IMR-90 (cell line): ENCODE data around the gene PCIF1. TPM values are rescaled to one million over a fixed set of nuclear protein-coding genes. Genes with fewer than 3 reads are reported as not detected.

Experiments
- ATAC-seq: fragments of 200-7000 bp; cut with Tn5 transposase; 2 replicates; pipeline ENCODE4 v1.9.1; 2020; ENCODE audit warnings: low read depth, mild to moderate bottlenecking, moderate library complexity
- BruUV-seq: library from RNA; stranded (reverse); fragments of 400-500 nt; replicated peaks from 2 replicates; lab custom pipeline; 2021; lab: Mats Ljungman, UMichigan
- CTCF ChIA-PET: fragments of 300-600 bp; formaldehyde crosslinking; extraction: SDS; loops from one replicate; lab custom pipeline; 2021; ENCODE audit warnings: antibody characterized with exemption; lab: Yijun Ruan, JAX
- POLR2A ChIA-PET: fragments of 300-600 bp; sonication (Branson Sonifier 250); formaldehyde crosslinking; loops from one replicate; lab custom pipeline; 2022; ENCODE audit warnings: antibody characterized with exemption; ENCODE audit not compliant: unreplicated experiment; lab: Charles Lee
- DNase-seq: peaks from one replicate; pipeline ENCODE4 v3.0.0; 2013
- H2AFZ ChIP-seq: replicated peaks from 2 replicates; pipeline ENCODE3; 2013; ENCODE audit warnings: low read length, mild to moderate bottlenecking; ENCODE audit not compliant: poor library complexity
- H2AK5ac ChIP-seq: 2 replicates; pipeline ENCODE4 v1.6.1; 2013; ENCODE audit warnings: low read depth, low read length, inconsistent platforms
- H2AK9ac ChIP-seq: replicated peaks from 2 replicates; pipeline ENCODE3; 2013; ENCODE audit warnings: mild to moderate bottlenecking, low read depth, low read length, moderate library complexity; ENCODE audit not compliant: poor library complexity
- H2BK120ac ChIP-seq: 2 replicates; pipeline ENCODE4 v1.6.1; 2013; ENCODE audit warnings: low read depth, low read length, inconsistent platforms
- H2BK15ac ChIP-seq: 3 replicates; pipeline ENCODE4 v1.6.1; 2013; ENCODE audit warnings: low read depth, low read length, inconsistent platforms
- H2BK20ac ChIP-seq: 2 replicates; pipeline ENCODE4 v1.6.1; 2013; ENCODE audit warnings: low read depth, mild to moderate bottlenecking, inconsistent platforms, low read length, moderate library complexity
- H2BK5ac ChIP-seq: 2 replicates; pipeline ENCODE4 v1.6.1; 2013; ENCODE audit warnings: mild to moderate bottlenecking, low read depth, low read length, inconsistent platforms; ENCODE audit not compliant: poor library complexity, severe bottlenecking
- H3K14ac ChIP-seq: replicated peaks from 2 replicates; pipeline ENCODE4 v1.6.1; 2013; ENCODE audit warnings: low read depth, low read length, inconsistent platforms
- H3K18ac ChIP-seq: 2 replicates; pipeline ENCODE4 v1.6.1; 2013; ENCODE audit warnings: low read depth, low read length, control low read depth
- H3K23ac ChIP-seq: 2 replicates; pipeline ENCODE4 v1.6.1; 2013; ENCODE audit warnings: low read depth, low read length, inconsistent platforms
- H3K27ac ChIP-seq: 2 replicates; pipeline ENCODE4 v1.5.1; 2013; ENCODE audit warnings: mild to moderate bottlenecking, control low read depth, low read length; ENCODE audit not compliant: insufficient read depth
- H3K27me3 ChIP-seq: 2 replicates; pipeline ENCODE4 v1.6.1; 2013; ENCODE audit warnings: low read length; ENCODE audit not compliant: control insufficient read depth, insufficient read depth
- H3K36me3 ChIP-seq: 2 replicates; pipeline ENCODE4 v1.6.1; 2013; ENCODE audit warnings: low read length, mixed read lengths; ENCODE audit not compliant: control insufficient read depth, insufficient read depth
- H3K4ac ChIP-seq: 2 replicates; pipeline ENCODE4 v1.6.1; 2013; ENCODE audit warnings: low read depth, low read length, inconsistent platforms
- H3K4me1 ChIP-seq: 2 replicates; pipeline ENCODE4 v1.6.1; 2013; ENCODE audit warnings: low read length, mixed read lengths; ENCODE audit not compliant: control insufficient read depth, insufficient read depth
- H3K4me2 ChIP-seq: 2 replicates; pipeline ENCODE4 v1.6.1; 2013; ENCODE audit warnings: low read depth, mild to moderate bottlenecking, control low read depth, low read length, moderate library complexity
- H3K4me3 ChIP-seq: 2 replicates; pipeline ENCODE4 v1.5.1; 2013; ENCODE audit warnings: low read depth, mild to moderate bottlenecking, control low read depth, low read length, moderate library complexity; ENCODE audit not compliant: insufficient read depth
- H3K56ac ChIP-seq: 2 replicates; pipeline ENCODE4 v1.6.1; 2013; ENCODE audit warnings: low read length, inconsistent platforms; ENCODE audit not compliant: insufficient read depth; ENCODE audit errors: extremely low read depth
- H3K79me1 ChIP-seq, 2 experiments: 2 replicates each; pipeline ENCODE4 v1.6.1; 2013; ENCODE audit warnings: low read length in 2 of 2, inconsistent platforms in 1 of 2, low read depth in 1 of 2
- H3K9ac ChIP-seq: 2 replicates; pipeline ENCODE4 v1.6.1; 2013; ENCODE audit warnings: low read depth, low read length, control low read depth
- H3K9me1 ChIP-seq: 2 replicates; pipeline ENCODE4 v1.6.1; 2013; ENCODE audit warnings: low read length, inconsistent platforms; ENCODE audit not compliant: insufficient read depth
- H3K9me3 ChIP-seq: 2 replicates; pipeline ENCODE4 v1.6.1; 2013; ENCODE audit warnings: low read length; ENCODE audit not compliant: control insufficient read depth, insufficient read depth
- H4K20me1 ChIP-seq: 2 replicates; pipeline ENCODE4 v1.6.1; 2013; ENCODE audit warnings: low read length, inconsistent platforms; ENCODE audit not compliant: insufficient read depth
- H4K5ac ChIP-seq: 2 replicates; pipeline ENCODE4 v1.6.1; 2013; ENCODE audit warnings: mild to moderate bottlenecking, low read depth, low read length, control low read depth
- H4K8ac ChIP-seq, 2 experiments: 2 replicates each; pipeline ENCODE4 v1.6.1; 2013; ENCODE audit warnings: low read depth in 2 of 2, low read length in 2 of 2, control low read depth in 1 of 2, inconsistent platforms in 1 of 2
- H4K91ac ChIP-seq: 2 replicates; pipeline ENCODE4 v1.6.1; 2013; ENCODE audit warnings: low read depth, low read length, inconsistent platforms; ENCODE audit not compliant: insufficient read depth
- BHLHE40 ChIP-seq: fragments of 150-350 bp; IDR thresholded peaks from 2 replicates; pipeline ENCODE4 v1.6.1; 2016; ENCODE audit warnings: mild to moderate bottlenecking, low read depth, low read length
- CEBPB ChIP-seq: IDR thresholded peaks from 2 replicates; pipeline ENCODE4 v1.6.1; 2012; ENCODE audit warnings: low read depth, low read length, improper control_type of control experiment
- CHD1 ChIP-seq: IDR thresholded peaks from 2 replicates; pipeline ENCODE4 v1.6.1; 2012; ENCODE audit warnings: low read depth, low read length, improper control_type of control experiment
- CTCF ChIP-seq: conservative IDR thresholded peaks from 2 replicates; pipeline ENCODE4 v1.5.1; 2012; ENCODE audit warnings: mild to moderate bottlenecking, low read depth, low read length, improper control_type of control experiment
- FOS ChIP-seq: fragments of 150-350 bp; IDR thresholded peaks from 2 replicates; pipeline ENCODE4 v1.6.1; 2016; ENCODE audit warnings: low read depth, low read length
- MAFK ChIP-seq: IDR thresholded peaks from 2 replicates; pipeline ENCODE4 v1.6.1; 2012; ENCODE audit warnings: low read depth, low read length, improper control_type of control experiment
- MXI1 ChIP-seq: IDR thresholded peaks from 2 replicates; pipeline ENCODE4 v1.6.1; 2012; ENCODE audit warnings: low read depth, mild to moderate bottlenecking, low read length, moderate library complexity, borderline replicate concordance
- POLR2A ChIP-seq: IDR thresholded peaks from 2 replicates; pipeline ENCODE4 v1.6.1; 2012; ENCODE audit warnings: mild to moderate bottlenecking, low read depth, low read length
- RAD21 ChIP-seq: IDR thresholded peaks from 2 replicates; pipeline ENCODE4 v1.6.1; 2012; ENCODE audit warnings: low read length, improper control_type of control experiment
- RFX5 ChIP-seq: IDR thresholded peaks from 2 replicates; pipeline ENCODE4 v1.8.0; 2012; ENCODE audit warnings: low read depth, mild to moderate bottlenecking, low read length, moderate library complexity
- SMC3 ChIP-seq: fragments of 150-350 bp; IDR thresholded peaks from 2 replicates; pipeline ENCODE4 v1.6.1; 2016; ENCODE audit warnings: low read depth, mild to moderate bottlenecking, antibody characterized with exemption, low read length, moderate library complexity
- WGBS, 2 experiments: methylation state at CpG; one replicate each; pipeline versions ENCODE4 v1.1.5 to v1.1.7; 2013; ENCODE audit warnings: missing lambda C conversion rate in 2 of 2; ENCODE audit not compliant: insufficient read length in 1 of 2; ENCODE audit errors: extremely low coverage in 2 of 2; 5-methylcytosine and 5-hydroxymethylcytosine counted together
- dilution Hi-C: fragments of 300-500 bp; cut with HindIII; formaldehyde crosslinking; loops from one replicate; pipeline ENCODE4 v1.14.3; 2018; ENCODE audit warnings: low sequenced_read_pairs; ENCODE audit not compliant: unreplicated experiment
- in situ Hi-C: fragments of 300-500 bp; cut with MboI; formaldehyde crosslinking; loops from 3 replicates; pipeline ENCODE4 v1.14.3; 2019; ENCODE audit warnings: low sequenced_read_pairs, inconsistent platforms, mixed read lengths
- intact Hi-C: fragments of 100-400 bp; cut with micrococcal nuclease; formaldehyde crosslinking; loops from 2 replicates; pipeline ENCODE4 v1.10.0; 2022
- polyA plus RNA-seq, 3 experiments: library from polyadenylated mRNA; depleted of rRNA; stranded (reverse); fragments of >200 nt; gene quantifications; 2 replicates each; pipeline ENCODE4 v1.2.3, GENCODE V29; 2012; ENCODE audit warnings: low replicate concordance in 1 of 3
- total RNA-seq: library from RNA; depleted of rRNA; stranded (reverse); fragments of >200 nt; gene quantifications from 2 replicates; pipeline ENCODE4 v1.2.3, GENCODE V29; 2012
- TF ChIP-seq, protein P1 (sequence below): fragments of 150-350 bp; IDR thresholded peaks from 2 replicates; pipeline ENCODE4 v1.6.1; 2016; ENCODE audit warnings: low read depth, mild to moderate bottlenecking, low read length, moderate library complexity, borderline replicate concordance

The PCIF1 gene
- total and polyA plus RNA-seq, 2 of the 4 experiments (the other 2 are of a cell fraction) = 5.4 to 18.3 TPM

DNA sequence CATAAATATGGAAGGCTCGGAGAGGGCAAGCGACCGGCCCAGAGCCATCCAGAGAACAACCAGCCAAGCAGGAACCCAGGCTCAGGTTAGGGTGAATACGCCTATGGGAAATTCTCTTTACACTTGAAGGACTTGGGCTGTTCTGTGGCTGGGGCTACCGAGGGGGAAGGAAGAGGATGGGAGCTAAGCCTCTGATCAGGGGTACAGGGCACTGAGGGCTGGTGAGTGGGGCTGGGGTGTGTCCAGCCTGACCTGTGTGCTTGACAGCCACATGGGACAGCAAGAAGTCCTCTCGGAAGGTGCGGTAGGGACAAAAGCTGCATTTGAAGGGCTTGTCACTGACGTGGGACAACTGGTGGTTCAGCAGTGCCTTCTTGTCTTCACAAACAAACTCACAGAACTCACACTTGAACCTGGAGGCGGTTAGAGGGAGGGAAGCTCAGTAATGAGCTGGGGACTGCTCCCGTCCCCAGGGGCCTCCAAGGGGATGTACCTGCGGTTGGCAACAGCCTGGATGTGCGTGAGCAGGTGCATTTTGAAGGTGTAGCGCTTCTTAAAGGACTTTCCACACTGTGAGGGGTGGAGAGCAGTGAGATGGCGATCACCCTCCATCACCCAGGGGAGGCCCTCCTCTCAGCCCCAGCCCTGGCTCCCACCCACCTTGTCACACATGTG lies 25.6 kb downstream of the PCIF1 start:
- POLR2A ChIA-PET = no interaction called here
- no peak overlapping the region for H4K5ac ChIP-seq

More for the DNA sequence above, 25.6 kb downstream of the PCIF1 start:
- Histone ChIP-seq H2BK15ac (no peak overlapping the region), H3K9me3 (no peaks in the 10 kb centered on the region), H2AK5ac (no peak overlapping the region), H3K4me1 (no peaks in the 10 kb centered on the region), H3K4me3 (no peak overlapping the region), H3K4me2 (no peak overlapping the region), H2BK20ac (no peak overlapping the region), H2BK120ac (no peak overlapping the region), H3K23ac (no peak overlapping the region), H3K9ac (no peak overlapping the region), H3K4ac (no peak overlapping the region), H4K8ac (no peak overlapping the region), H3K14ac (no peak overlapping the region), H4K20me1 (no peaks in the 10 kb centered on the region), H3K56ac (no peak overlapping the region), H3K36me3 (peaks cover 67% of the 10 kb centered on the region), H2AFZ (no peak overlapping the region), H3K18ac (no peak overlapping the region), H3K79me1 (peaks cover 3 to 5% of the 10 kb centered on the region in 2 experiments; a peak in 1 of 4 replicates), H4K91ac (no peak overlapping the region), H3K27me3 (no peaks in the 10 kb centered on the region), H3K9me1 (no peaks in the 10 kb centered on the region), H2BK5ac (no peak overlapping the region), H2AK9ac (no peak overlapping the region), H3K27ac (no peak overlapping the region)
- in situ Hi-C loops (no loop called here), dilution Hi-C loops (no loop called here), intact Hi-C loops (no loop called here)
- DNase-seq (no peak), ATAC-seq (no peak)
- CTCF ChIA-PET = interaction anchor here (3.2 kb wide), 1 partner anchor 10 kb away, joined by 13 read pairs; no protein-coding TSS in a partner anchor
- TF ChIP-seq RAD21 (no peak), CTCF (no peak), SMC3 (no peak), RFX5 (no peak), MAFK (no peak), MXI1 (no peak), POLR2A (no peak), CEBPB (no peak), CHD1 (no peak), FOS (no peak), BHLHE40 (no peak)
- TF ChIP-seq, protein P1, sequence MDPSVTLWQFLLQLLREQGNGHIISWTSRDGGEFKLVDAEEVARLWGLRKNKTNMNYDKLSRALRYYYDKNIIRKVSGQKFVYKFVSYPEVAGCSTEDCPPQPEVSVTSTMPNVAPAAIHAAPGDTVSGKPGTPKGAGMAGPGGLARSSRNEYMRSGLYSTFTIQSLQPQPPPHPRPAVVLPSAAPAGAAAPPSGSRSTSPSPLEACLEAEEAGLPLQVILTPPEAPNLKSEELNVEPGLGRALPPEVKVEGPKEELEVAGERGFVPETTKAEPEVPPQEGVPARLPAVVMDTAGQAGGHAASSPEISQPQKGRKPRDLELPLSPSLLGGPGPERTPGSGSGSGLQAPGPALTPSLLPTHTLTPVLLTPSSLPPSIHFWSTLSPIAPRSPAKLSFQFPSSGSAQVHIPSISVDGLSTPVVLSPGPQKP = no peak
- BruUV-seq = no TSS peak
- WGBS, 2 experiments = 100% methylated on average over 2 of the region's 14 CpGs; no CpG with 5 or more reads in 1 of the 2 experiments
